GM23338 (cell line): ENCODE data around the gene SLC4A4. TPM values are rescaled to one million over a fixed set of nuclear protein-coding genes. Genes with fewer than 3 reads are reported as not detected.

ENCODE experiments used
- ATAC-seq: fragments of 200-7000 bp; cut with Tn5 transposase; 3 replicates; pipeline ENCODE4 v1.9.1; 2020
- DNase-seq: peaks from one replicate; pipeline ENCODE4 v3.0.0-alpha.2; 2015; ENCODE audit warnings: low spot score
- H2AFZ ChIP-seq: fragments of 200-600 bp; sonication (generic); 2 replicates; pipeline ENCODE4 v1.8.0; 2016; ENCODE audit warnings: antibody characterized with exemption, mild to moderate bottlenecking, moderate library complexity
- H3F3A ChIP-seq: fragments of 200-600 bp; sonication (generic); replicated peaks from 2 replicates; pipeline ENCODE4 v1.8.0; 2017; ENCODE audit warnings: antibody characterized with exemption, mixed run types, low read depth
- H3K27ac ChIP-seq: fragments of 200-600 bp; sonication (generic); 2 replicates; pipeline ENCODE4 v1.6.1; 2016; ENCODE audit warnings: low read depth
- H3K27me3 ChIP-seq: fragments of 200-600 bp; sonication (generic); 2 replicates; pipeline ENCODE4 v1.8.0; 2016; ENCODE audit warnings: mild to moderate bottlenecking, mixed run types, moderate library complexity; ENCODE audit not compliant: insufficient read depth
- H3K36me3 ChIP-seq: fragments of 200-600 bp; sonication (generic); 2 replicates; pipeline ENCODE4 v1.8.0; 2016; ENCODE audit warnings: mild to moderate bottlenecking; ENCODE audit not compliant: insufficient read depth
- H3K4me1 ChIP-seq: fragments of 200-600 bp; sonication (generic); 2 replicates; pipeline ENCODE4 v1.8.0; 2016; ENCODE audit warnings: mild to moderate bottlenecking, moderate library complexity; ENCODE audit not compliant: insufficient read depth
- H3K4me2 ChIP-seq: fragments of 200-600 bp; sonication (generic); 2 replicates; pipeline ENCODE4 v1.7.1; 2017; ENCODE audit warnings: mixed run types
- H3K4me3 ChIP-seq: fragments of 200-600 bp; sonication (generic); 2 replicates; pipeline ENCODE4 v1.6.1; 2016; ENCODE audit warnings: mixed run types
- H3K79me2 ChIP-seq: fragments of 200-600 bp; sonication (generic); replicated peaks from 2 replicates; pipeline ENCODE4 v1.8.0; 2017; ENCODE audit warnings: mild to moderate bottlenecking; ENCODE audit not compliant: insufficient read depth
- H3K9me2 ChIP-seq: fragments of 200-600 bp; sonication (generic); 2 replicates; pipeline ENCODE4 v1.8.0; 2017; ENCODE audit not compliant: insufficient read depth
- H4K20me1 ChIP-seq: fragments of 200-600 bp; sonication (generic); replicated peaks from 2 replicates; pipeline ENCODE4 v1.8.0; 2017; ENCODE audit warnings: mild to moderate bottlenecking; ENCODE audit not compliant: insufficient read depth
- H3K27ac Mint-ChIP-seq: 2 replicates; pipeline ENCODE4 v1.8.0; 2020; ENCODE audit warnings: inconsistent platforms, mild to moderate bottlenecking, moderate library complexity, mixed read lengths
- H3K27me3 Mint-ChIP-seq: 3 replicates; pipeline ENCODE4 v1.8.0; 2022; ENCODE audit warnings: low read depth, mild to moderate bottlenecking, moderate library complexity, mixed read lengths, inconsistent platforms; ENCODE audit not compliant: insufficient read depth, poor library complexity
- H3K36me3 Mint-ChIP-seq: 3 replicates; pipeline ENCODE4 v1.8.0; 2021; ENCODE audit warnings: low read depth, mild to moderate bottlenecking, inconsistent platforms, moderate library complexity, mixed read lengths
- H3K4me1 Mint-ChIP-seq: 3 replicates; pipeline ENCODE4 v1.8.0; 2020; ENCODE audit warnings: mild to moderate bottlenecking, inconsistent platforms, mixed read lengths
- H3K4me3 Mint-ChIP-seq: 3 replicates; pipeline ENCODE4 v1.8.0; 2021; ENCODE audit warnings: moderate library complexity, mild to moderate bottlenecking, inconsistent platforms, mixed read lengths
- H3K9me3 Mint-ChIP-seq: 3 replicates; pipeline ENCODE4 v1.8.0; 2020; ENCODE audit warnings: moderate library complexity, mild to moderate bottlenecking, inconsistent platforms, mixed read lengths
- CREB1 ChIP-seq: fragments of 250-450 bp; sonication (Bioruptor Pico); IDR thresholded peaks from 2 replicates; pipeline ENCODE4 v1.5.0; 2020; ENCODE audit warnings: low read depth, mild to moderate bottlenecking, moderate library complexity
- CTCF ChIP-seq, 2 experiments: fragments of 200-600 bp in 1 of 2; sonication (generic) in 1 of 2; conservative IDR thresholded peaks; 2 replicates each; pipeline versions ENCODE4 v1.5.1 to v1.6.1; 2016 to 2017; ENCODE audit warnings: antibody characterized with exemption in 2 of 2, low read depth in 2 of 2, mild to moderate bottlenecking in 2 of 2, moderate library complexity in 1 of 2
- ETS1 ChIP-seq: IDR thresholded peaks from 2 replicates; pipeline ENCODE4 v1.6.1; 2016; ENCODE audit warnings: antibody characterized with exemption
- EZH2 ChIP-seq: fragments of 200-600 bp; sonication (generic); IDR thresholded peaks from one replicate; pipeline ENCODE4 v1.8.0; 2017; ENCODE audit warnings: antibody characterized with exemption, mild to moderate bottlenecking, low read depth; ENCODE audit not compliant: unreplicated experiment
- EZH2phosphoT487 ChIP-seq: fragments of 200-600 bp; sonication (generic); IDR thresholded peaks from one replicate; pipeline ENCODE4 v1.8.1; 2018; ENCODE audit warnings: antibody characterized with exemption; ENCODE audit not compliant: unreplicated experiment
- JUNB ChIP-seq: IDR thresholded peaks from one replicate; pipeline ENCODE4 v1.6.1; 2016; ENCODE audit warnings: antibody characterized with exemption; ENCODE audit not compliant: unreplicated experiment
- NANOG ChIP-seq: IDR thresholded peaks from 2 replicates; pipeline ENCODE4 v1.6.1; 2016; ENCODE audit warnings: antibody characterized with exemption, borderline replicate concordance
- POLR2AphosphoS5 ChIP-seq: IDR thresholded peaks from 2 replicates; pipeline ENCODE4 v1.6.1; 2016; ENCODE audit warnings: antibody characterized with exemption, low read depth
- REST ChIP-seq: IDR thresholded peaks from one replicate; pipeline ENCODE4 v1.6.1; 2018; ENCODE audit warnings: antibody characterized with exemption; ENCODE audit not compliant: unreplicated experiment
- STAT1 ChIP-seq: IDR thresholded peaks from one replicate; pipeline ENCODE4 v1.6.1; 2016; ENCODE audit warnings: antibody characterized with exemption; ENCODE audit not compliant: unreplicated experiment
- ZNF114 ChIP-seq: fragments of 250-450 bp; sonication (Bioruptor Pico); IDR thresholded peaks from 2 replicates; pipeline ENCODE4 v1.5.0; 2020; ENCODE audit warnings: mild to moderate bottlenecking, moderate library complexity
- ZNF331 ChIP-seq: fragments of 250-450 bp; sonication (Bioruptor Pico); IDR thresholded peaks from 2 replicates; pipeline ENCODE4 v1.5.0; 2020; ENCODE audit warnings: low read depth, mild to moderate bottlenecking, moderate library complexity
- ZNF462 ChIP-seq: fragments of 250-450 bp; sonication (Bioruptor Pico); IDR thresholded peaks from 2 replicates; pipeline ENCODE4 v1.5.0; 2020; ENCODE audit warnings: mild to moderate bottlenecking, moderate library complexity
- polyA plus RNA-seq: library from polyadenylated mRNA; unstranded; fragments of >200 nt; fragmentation: Nextera tagmentation; extraction: Ambion mirVana; gene quantifications from 2 replicates; pipeline ENCODE4 v1.2.1, GENCODE V29; 2016
- total RNA-seq: library from RNA; depleted of rRNA; stranded (reverse); fragments of >200 nt; shearing (Covaris generic); gene quantifications from 2 replicates; pipeline ENCODE4 v1.2.3, GENCODE V29; 2014

Gene SLC4A4
- total and polyA plus RNA-seq, 2 experiments from 2014 or later = 1.0 to 1.5 TPM

GRCh38 chr4:71300362-71300761 lies 38.5 kb upstream of the SLC4A4 start:
- H3K9me2 ChIP-seq = peaks cover 5% of the 10 kb centered on the region; the same call in 1 of the 2 replicates
- H3K27me3 ChIP-seq = no peaks in the 10 kb centered on the region
- DNase-seq = no peak
- Mint-ChIP-seq H3K27me3 (peaks cover 1% of the 10 kb centered on the region), H3K27ac (no peak overlapping the region), H3K36me3 (no peaks in the 10 kb centered on the region), H3K4me1 (peaks cover 26% of the 10 kb centered on the region), H3K9me3 (no peaks in the 10 kb centered on the region), H3K4me3 (no peak overlapping the region)
- H3K4me3 ChIP-seq = no peak overlapping the region
- TF ChIP-seq CREB1 (CRISPR knock-in tag) (no peak), ZNF462 (CRISPR knock-in tag) (no peak), POLR2AphosphoS5 (no peak), ETS1 (no peak), EZH2phosphoT487 (no peak), JUNB (no peak), ZNF114 (CRISPR knock-in tag) (no peak), EZH2 (no peak), STAT1 (no peak), NANOG (no peak), CTCF (conservative IDR thresholded peaks at IDR 0.05; ENCODE audit: low read depth in 2 of 2) (no peak), REST (no peak), ZNF331 (no peak)
- H3K4me2 ChIP-seq = no peak overlapping the region
- H3K36me3 ChIP-seq = no peaks in the 10 kb centered on the region
- no peak overlapping the region for H2AFZ ChIP-seq
- no peaks in the 10 kb centered on the region for H3K79me2 ChIP-seq
- ATAC-seq = no peak
- no peak overlapping the region for H3K27ac ChIP-seq
- H3K4me1 ChIP-seq = peaks cover 17% of the 10 kb centered on the region
- no peaks in the 10 kb centered on the region for H3F3A ChIP-seq
- H4K20me1 ChIP-seq = no peaks in the 10 kb centered on the region
